GM18526 (cell line): ENCODE results near the gene TMX1.

Experiments used
- POLR2A ChIP-seq: IDR thresholded peaks from 3 replicates; pipeline ENCODE4 v1.6.1; 2011; ENCODE audit not compliant: insufficient read length; ENCODE audit errors: extremely low read depth

Gene TMX1, protein sequence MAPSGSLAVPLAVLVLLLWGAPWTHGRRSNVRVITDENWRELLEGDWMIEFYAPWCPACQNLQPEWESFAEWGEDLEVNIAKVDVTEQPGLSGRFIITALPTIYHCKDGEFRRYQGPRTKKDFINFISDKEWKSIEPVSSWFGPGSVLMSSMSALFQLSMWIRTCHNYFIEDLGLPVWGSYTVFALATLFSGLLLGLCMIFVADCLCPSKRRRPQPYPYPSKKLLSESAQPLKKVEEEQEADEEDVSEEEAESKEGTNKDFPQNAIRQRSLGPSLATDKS

DNA sequence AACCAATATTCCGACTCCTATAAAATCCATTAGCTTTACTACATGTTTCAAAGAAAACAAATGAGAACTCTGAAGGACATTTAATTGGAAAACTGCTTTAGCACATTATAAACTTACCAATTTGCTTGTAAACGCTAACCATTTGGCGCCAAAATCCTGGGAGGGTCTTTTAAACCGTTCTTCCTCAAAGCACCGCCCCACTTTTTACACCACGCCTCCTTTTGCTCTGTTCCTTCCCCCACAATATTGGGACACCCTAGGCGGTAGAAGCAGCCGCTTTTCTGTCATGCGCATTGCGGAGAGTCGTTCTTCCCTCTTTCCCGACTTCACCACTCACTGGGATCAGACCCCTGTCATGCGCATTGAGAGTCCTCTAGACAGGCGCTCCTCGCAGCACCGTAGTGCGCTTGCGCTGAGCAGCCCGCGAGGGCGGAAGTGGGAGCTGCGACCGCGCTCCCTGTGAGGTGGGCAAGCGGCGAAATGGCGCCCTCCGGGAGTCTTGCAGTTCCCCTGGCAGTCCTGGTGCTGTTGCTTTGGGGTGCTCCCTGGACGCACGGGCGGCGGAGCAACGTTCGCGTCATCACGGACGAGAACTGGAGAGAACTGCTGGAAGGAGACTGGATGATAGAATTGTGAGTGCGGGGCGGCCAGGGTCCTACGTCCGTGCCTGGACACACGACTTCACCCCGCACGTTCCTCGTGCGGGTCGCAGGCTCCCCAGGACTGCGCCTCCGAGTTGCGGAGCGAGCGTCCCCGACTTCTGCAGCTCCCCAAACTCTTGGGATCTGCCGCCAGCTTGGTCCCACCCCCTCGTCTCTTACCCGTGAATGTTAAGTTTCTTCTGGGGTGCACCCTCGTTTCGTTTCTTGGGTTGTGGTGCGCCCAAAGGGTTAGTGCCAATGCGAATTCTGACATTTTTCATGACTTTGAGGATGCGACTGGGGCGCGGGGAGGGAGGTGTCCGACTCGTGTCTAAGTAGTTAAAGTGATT lies at the start of gene TMX1:
TSS of gene TMX1 (plus strand) at position 435 of the 991 bp plus-strand sequence. CDS start at position 481, 46 bp downstream.
- peak; percentile 98 for TF ChIP-seq POLR2A

DNA sequence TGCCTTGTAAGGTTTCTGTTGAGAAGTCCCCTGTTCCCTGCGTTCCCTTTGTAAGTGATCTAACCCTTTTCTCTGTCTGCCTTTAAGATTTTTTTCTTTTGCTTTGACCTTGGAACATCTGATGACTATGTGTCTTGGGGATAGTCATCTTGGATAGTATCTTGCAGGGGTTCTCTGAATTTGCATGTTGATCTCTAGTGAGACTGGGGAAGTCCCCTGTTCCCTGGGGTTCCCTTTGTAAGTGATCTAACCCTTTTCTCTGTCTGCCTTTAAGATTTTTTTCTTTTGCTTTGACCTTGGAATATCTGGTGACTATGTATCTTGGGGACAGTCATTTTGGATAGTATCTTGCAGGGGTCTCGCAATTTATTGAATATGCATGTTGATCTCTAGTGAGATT lies 38.2 kb upstream of the TMX1 start:
- TF ChIP-seq POLR2A: no peak

DNA sequence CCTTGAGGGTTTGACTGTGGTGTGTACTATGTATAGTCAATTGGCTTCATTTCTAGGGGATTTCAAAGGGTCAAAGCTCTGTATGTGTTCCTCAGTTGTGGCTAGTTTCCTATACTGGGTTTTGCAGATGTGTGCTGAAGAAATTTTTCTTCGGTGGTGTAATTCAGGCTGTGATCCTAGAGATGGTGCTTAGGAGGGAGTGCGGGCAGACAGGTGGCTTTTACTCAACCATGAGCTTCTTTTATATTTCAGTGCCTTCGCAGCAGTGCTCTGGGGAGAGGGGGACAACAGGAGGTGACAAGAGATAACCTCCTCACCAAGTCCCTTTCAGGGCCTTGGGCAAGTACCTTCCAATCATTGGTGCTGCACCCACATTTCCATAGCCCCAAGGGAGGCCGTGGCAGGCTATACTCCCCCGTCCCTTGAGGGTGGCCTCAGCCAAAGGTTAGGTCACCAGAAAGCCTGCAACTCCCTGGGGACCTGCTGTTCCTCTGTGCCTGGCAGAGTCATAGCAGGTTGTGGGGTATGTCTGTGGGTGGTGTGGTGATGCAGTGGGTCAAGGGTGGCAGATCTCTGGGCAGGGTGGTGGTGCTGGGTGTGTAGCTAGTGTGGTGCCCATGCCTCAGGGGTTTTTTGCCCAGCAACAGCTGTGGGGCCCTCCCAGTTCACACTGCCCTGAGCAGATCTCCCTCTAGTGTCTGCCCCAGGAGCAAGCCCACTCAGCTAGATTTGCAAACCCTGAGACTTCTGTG lies 37.0 kb upstream of the TMX1 start:
- TF ChIP-seq POLR2A: no peak

DNA sequence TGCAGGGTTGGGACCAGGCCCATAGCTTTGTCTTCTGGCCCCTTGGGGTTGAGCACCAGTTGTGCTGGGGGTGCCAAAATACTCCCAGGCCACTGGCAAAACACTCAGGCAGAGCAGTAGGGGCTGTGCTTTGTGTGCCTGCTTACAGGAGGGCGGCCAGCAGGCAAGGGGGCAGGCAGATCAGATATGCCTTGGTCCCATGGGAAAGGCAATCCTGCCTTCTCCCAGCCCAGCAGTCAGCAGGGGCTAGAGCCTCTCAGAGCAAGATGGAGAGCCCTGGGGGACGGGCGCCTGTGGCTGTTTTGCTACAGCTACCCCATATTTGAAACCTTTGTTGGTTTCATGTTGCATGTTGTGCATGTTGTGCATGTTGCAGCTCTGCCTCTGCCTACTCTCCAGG lies 36.2 kb upstream of the TMX1 start:
- TF ChIP-seq POLR2A: no peak

DNA sequence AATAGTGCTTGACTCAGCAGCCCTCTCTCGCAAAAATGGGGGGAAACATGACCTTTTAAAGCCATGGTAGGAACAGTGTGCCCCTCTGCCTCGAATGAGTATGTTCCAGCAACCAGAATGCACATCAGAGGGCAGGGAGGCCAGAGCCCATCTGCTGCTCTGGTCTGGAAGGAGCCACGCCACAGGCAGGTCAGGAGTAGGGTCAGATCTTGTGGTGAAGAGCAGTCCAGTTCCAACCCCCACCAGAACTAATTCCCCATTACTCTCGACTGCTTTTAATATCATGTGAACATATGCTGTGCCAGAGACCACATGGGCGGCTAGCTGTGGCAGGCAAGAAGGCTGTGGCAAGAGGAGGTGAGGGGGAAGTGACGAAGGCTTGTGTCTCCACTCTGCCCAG lies 34.6 kb upstream of the TMX1 start:
- no peak for TF ChIP-seq POLR2A

DNA sequence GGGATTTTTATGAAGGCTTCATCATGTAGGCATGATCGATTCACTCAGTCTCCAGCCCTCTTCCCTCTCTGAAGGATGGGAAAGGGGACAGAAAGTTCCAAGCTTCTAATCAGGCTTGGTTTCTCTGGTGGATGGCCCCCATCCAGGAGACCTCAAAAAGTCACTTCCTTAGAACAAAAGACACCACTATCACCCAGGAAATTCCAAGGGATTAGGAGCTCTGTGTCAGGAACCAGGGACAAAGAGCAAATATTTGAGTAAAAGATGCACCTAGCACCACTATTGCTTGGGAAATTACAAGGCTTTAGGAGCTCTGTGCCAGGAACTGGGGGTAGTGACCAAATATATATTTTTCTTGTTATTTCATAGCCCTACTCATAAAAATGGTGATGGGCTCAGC lies 33.6 kb upstream of the TMX1 start:
- TF ChIP-seq POLR2A: no peak

DNA sequence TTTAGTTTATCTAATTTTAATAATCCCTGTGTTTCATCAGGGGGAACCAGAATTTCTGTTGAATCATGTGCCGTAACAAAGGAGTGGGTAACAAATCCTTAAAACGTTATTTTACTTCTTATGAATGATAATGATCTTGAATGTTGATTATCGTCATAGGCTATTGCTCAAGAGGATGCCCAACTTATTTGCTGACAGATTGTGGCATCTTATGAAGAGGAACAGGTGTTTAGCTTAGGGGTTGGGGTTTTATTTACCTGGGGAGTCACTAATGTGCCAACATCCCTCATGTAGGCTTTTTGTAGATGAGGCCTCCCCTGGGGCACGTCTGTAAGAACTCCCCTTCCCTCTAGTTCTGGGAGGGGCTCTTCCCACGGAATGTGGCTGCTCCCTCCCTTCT lies 32.4 kb upstream of the TMX1 start:
- no peak for TF ChIP-seq POLR2A

DNA sequence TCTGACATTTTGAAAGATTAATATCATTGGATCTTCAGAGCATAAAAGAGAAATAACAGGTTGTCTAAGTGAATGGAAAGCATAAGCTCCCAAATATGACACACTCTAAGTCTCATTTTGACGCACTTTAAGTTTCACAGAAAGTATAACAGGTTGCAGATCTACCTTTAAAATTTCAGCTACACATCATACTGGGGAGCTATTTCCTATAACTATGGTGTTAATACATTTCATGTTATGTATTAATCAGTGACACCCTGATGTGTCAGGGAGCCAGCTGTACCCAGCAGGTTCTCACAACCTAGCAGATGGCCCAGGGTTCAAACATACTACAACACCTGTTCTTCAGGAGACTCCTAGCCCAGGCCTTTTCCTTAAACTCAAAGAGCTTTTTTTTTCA lies 31.1 kb upstream of the TMX1 start:
- TF ChIP-seq POLR2A: no peak

DNA sequence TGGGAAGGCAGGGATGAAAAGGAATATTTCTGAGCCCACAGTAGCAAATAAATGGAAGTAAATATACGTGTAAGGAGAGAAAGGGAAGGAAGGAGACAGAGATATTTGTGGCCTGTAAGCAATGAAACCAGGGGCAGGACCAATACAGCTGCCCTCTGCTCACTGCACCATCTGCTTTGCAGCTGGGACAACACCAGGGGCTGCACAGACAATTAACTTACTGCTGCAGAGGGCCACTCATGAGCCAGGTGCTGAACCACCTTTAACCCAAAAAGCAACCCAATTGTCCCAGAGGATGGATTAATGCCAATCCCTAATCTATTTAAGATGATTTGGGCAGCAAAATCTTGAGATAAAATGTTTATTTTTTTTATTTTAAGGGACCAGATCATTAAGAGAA lies 30.6 kb upstream of the TMX1 start:
- no peak for TF ChIP-seq POLR2A

DNA sequence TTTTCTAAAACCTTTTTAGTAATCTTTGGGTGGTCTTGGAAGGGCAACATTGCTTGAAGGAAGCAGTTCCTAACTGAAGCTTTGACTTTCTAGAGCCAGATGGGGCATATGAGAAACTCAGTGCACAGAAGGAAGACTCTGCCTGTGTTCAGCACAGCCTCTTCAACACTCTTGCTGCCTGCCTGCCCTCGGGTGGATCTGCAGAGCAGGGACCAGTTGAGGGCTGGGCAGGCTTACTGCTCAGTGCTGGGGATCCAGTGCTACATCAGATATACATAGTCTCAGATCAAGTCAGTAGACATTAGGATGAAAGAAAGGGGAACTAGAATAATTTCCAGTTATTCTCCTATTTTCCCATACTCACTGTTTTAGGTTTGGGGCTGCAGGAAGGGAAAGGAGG lies 29.5 kb upstream of the TMX1 start:
- no peak for TF ChIP-seq POLR2A

DNA sequence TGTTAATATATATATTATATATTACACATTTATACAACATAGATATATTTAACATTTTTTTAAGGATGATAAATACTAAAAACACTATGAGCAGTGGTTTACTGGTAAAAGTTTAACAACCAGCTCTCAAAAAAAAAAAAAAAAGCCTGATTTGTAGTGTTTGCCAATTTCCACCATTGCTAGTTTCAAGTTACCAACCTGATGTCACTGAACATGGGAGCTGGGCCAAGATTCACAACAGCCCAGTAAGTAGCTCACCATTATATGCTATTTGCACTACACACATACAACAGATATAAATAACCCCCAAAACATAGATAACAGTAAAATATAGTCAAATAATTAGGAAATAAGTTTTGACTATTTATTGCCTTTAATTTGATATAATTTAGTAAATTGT lies 28.9 kb upstream of the TMX1 start:
- no peak for TF ChIP-seq POLR2A

DNA sequence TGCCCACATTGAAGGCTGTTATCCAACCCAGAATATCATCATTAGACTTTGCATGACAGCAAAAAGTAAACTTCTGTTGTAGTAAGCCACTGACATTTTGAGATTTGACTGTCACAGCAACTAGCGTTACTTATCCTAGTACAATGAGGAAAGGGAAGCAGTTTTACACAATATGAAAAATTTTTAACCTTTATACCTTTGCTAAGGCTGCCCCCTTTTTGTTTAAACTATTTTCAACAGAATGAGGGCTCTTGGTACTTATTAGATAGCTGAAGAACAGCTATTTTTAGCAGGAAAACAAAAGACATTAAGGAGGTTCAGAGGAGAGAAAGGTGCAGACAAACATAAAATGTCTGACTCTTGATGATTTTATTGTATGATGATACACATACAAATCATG lies 23.4 kb upstream of the TMX1 start:
- no peak for TF ChIP-seq POLR2A

DNA sequence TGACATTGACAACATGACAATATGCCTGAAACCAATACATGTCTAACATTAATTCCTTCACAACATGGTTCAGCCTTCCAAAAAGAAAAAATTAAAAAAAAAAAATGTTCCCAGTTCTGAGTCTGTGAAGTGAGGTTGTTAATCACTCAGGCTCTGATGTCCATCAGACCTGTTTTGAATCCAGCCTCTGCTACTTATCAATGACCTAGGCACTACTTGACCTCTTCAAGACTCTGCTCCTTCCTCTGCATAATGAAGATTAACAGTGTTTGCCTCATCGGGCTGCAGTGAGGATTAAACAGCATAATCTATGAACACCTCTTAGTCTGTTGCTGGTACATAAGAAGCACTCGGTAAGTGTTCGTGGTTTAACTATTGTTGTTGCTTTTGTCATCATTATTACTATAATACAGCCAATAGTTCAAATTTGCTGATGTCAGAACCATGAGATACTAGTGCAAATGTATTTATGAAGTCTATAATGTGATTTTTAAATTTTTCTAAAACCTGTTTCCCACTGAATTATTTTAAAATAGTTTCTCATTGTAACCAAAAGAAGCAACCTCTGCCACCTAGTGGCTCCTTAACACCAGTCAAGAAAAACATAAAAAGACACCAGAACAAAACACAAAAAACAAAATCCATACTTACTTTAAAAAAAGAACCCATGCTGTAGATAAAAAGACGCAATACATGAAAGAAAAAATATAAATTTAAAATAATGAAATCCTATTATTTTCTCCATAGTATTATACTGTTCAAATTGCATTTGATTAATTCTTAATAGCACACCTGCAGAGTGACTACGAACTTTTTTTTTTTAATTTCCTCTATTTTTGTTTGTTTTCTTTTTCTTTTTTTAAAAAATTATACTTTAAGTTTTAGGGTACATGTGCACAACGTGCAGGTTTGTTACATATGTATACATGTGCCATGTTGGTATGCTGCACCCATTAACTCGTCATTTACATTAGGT lies 20.3 kb upstream of the TMX1 start:
- TF ChIP-seq POLR2A: no peak

DNA sequence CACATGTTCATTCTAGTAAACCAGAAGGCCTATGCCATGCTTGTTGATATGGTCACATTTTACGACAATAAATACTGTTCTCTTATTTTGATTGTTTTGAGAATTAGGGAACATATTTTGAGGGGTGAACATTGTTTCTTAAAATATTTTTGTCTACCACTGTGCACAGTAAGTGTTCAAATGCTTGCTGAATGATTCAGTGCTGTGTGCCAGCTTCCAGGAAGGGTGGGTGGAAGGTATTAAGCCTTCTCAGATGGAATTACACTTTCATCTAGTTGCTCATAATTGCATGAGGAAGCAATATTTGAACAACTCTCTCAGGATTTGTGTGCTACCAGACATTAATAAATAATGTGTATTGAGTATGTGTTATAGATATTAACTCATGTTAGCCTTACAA lies 15.5 kb upstream of the TMX1 start:
- no peak for TF ChIP-seq POLR2A
